ENCODE results near the gene HLA-DOB. TPM values are rescaled to one million over a fixed set of nuclear protein-coding genes. Genes with fewer than 3 reads are reported as not detected.

Gene HLA-DOB
- total RNA-seq, 1 donor from 2014 or later, result not detected

DNA sequence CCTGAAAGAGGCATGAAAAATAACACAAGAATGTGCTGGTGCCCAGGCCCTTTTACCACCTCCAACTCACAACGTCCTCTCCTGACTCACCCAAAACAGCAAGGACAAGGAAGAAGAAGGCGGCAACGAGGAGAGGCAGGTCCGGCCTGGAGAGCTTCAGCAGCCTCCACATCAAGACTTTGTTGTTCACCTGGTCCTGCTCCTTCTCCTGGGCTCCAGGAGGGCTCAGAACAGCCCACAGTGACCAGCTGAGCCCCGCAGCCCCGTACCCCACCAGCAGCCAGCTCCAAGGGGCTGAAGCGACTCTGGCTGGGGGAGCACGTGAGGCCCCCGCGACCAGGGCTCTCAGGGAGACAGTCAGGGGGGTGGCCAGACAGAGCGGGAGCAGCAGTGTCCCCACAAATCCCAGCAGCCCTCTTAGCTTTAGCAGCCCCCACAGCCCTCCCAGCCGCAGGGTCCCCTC lies 20.9 kb upstream of the HLA-DOB start:
- Histone ChIP-seq H3K4me3 (ENCODE audit: low read depth, low read length) (peak overlapping the region; percentile 93), H3K36me3 (ENCODE audit: control insufficient read depth, insufficient read depth, low read length) (no peaks in the 10 kb centered on the region), H3K27me3 (ENCODE audit: control insufficient read depth, insufficient read depth, low read length) (no peaks in the 10 kb centered on the region)
- no peak for DNase-seq (ENCODE audit: low read depth)
- no peak for TF ChIP-seq CTCF (IDR thresholded peaks at IDR 0.05; ENCODE audit: insufficient read depth, low read length, poor library complexity, severe bottlenecking)

DNA sequence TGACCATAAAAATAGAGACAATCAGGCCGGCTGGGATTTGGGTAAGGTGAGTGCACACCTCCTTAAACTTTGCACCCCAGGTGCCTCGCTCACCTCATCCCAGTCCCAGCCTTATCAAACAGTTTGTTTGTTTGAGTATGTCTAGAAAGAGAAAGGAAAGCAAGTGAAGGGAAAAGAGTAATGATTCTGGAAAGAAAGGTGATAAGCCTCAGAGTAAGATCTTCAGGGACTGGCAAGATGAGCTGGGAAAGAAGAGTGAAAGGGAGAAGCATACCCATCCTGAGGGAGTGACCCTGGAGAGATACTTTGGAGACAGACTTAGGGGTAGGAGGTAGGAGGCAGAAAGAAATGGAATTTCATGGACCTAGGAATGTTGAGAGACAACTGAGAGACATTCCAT lies 20.1 kb upstream of the HLA-DOB start:
- Histone ChIP-seq H3K4me3 (ENCODE audit: low read depth, low read length) (no peak overlapping the region), H3K36me3 (ENCODE audit: control insufficient read depth, insufficient read depth, low read length) (peaks cover 1% of the 10 kb centered on the region)

GRCh38 chr6:32835167-32835893 lies 18.5 kb upstream of the HLA-DOB start:
- no peak for TF ChIP-seq CTCF (IDR thresholded peaks at IDR 0.05; ENCODE audit: insufficient read depth, low read length, poor library complexity, severe bottlenecking)
- Histone ChIP-seq H3K4me3 (ENCODE audit: low read depth, low read length) (no peak overlapping the region), H3K36me3 (ENCODE audit: control insufficient read depth, insufficient read depth, low read length) (peaks cover 1% of the 10 kb centered on the region), H3K27me3 (ENCODE audit: control insufficient read depth, insufficient read depth, low read length) (no peaks in the 10 kb centered on the region)
- DNase-seq (ENCODE audit: low read depth), result no peak

More for the DNA sequence above, 20.1 kb upstream of the HLA-DOB start:
- DNase-seq (ENCODE audit: low read depth), result no peak
- no peaks in the 10 kb centered on the region for H3K27me3 ChIP-seq (ENCODE audit: control insufficient read depth, insufficient read depth, low read length)
- no peak for TF ChIP-seq CTCF (IDR thresholded peaks at IDR 0.05; ENCODE audit: insufficient read depth, low read length, poor library complexity, severe bottlenecking)

DNA sequence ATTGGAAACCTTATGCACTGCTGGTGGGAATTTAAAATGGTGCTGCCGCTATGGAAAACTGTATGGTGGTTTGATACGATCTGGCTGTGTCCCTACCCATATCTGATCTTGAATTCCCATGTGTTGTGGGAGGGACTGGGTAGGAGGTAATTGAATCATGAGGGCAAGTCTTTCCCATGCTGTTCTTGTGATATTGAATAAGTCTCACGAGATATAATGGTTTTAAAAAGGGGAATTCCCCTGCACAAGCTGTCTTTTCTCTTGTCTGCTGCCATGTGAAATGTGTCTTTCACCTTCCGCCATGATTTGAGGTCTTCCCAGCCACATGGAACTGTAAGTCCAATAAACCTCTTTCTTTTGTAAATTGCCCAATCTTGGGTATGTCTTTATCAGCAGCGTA lies 16.9 kb upstream of the HLA-DOB start:
- peaks cover 1% of the 10 kb centered on the region for H3K36me3 ChIP-seq (ENCODE audit: control insufficient read depth, insufficient read depth, low read length)
- DNase-seq (ENCODE audit: low read depth), result no peak
- TF ChIP-seq CTCF (IDR thresholded peaks at IDR 0.05; ENCODE audit: insufficient read depth, low read length, poor library complexity, severe bottlenecking), result no peak
- H3K4me3 ChIP-seq (ENCODE audit: low read depth, low read length), result no peak overlapping the region
- no peaks in the 10 kb centered on the region for H3K27me3 ChIP-seq (ENCODE audit: control insufficient read depth, insufficient read depth, low read length)

- TF ChIP-seq CTCF (IDR thresholded peaks at IDR 0.05; ENCODE audit: insufficient read depth, low read length, poor library complexity, severe bottlenecking), result no peak
- Histone ChIP-seq H3K36me3 (ENCODE audit: control insufficient read depth, insufficient read depth, low read length) (peaks cover 1% of the 10 kb centered on the region), H3K4me3 (ENCODE audit: low read depth, low read length) (no peak overlapping the region), H3K27me3 (ENCODE audit: control insufficient read depth, insufficient read depth, low read length) (no peaks in the 10 kb centered on the region)
- DNase-seq (ENCODE audit: low read depth), result no peak
These were observed 15.7 kb upstream of the HLA-DOB start for GRCh38 chr6:32832535-32832934.

DNA sequence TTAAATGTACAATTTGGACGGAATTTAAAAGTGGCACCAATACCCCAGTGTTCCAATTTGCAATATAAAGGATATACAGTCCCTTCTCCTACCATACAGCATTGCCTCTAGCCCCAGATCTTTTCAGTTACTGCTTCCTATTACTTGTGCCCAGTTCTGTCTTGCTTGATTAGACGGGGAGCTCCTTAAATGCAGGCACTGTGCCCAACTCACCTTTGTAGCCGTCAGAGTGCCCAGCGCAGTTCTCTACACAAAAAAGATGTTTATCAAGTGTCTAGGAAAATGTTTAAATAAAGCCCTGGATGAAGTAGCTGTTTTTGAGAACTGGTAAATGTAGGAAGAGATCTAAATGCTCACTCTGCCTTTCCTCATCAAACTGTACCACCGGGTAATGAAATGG lies 14.1 kb upstream of the HLA-DOB start:
- H3K4me3 ChIP-seq (ENCODE audit: low read depth, low read length), result no peak overlapping the region
- H3K27me3 ChIP-seq (ENCODE audit: control insufficient read depth, insufficient read depth, low read length), result no peaks in the 10 kb centered on the region
- peaks cover 1% of the 10 kb centered on the region for H3K36me3 ChIP-seq (ENCODE audit: control insufficient read depth, insufficient read depth, low read length)
- no peak for TF ChIP-seq CTCF (IDR thresholded peaks at IDR 0.05; ENCODE audit: insufficient read depth, low read length, poor library complexity, severe bottlenecking)
- no peak for DNase-seq (ENCODE audit: low read depth)

Measured in kidney epithelial cell (primary cell).